NT2/D1 (cell line): ENCODE measurements around the gene ACOX2.

Experiments used
- SUZ12 ChIP-seq: IDR thresholded peaks from 2 replicates; pipeline ENCODE4 v1.6.1; 2011; ENCODE audit not compliant: insufficient read length, insufficient read depth; ENCODE audit errors: extremely low read depth
- YY1 ChIP-seq: IDR thresholded peaks from 2 replicates; pipeline ENCODE4 v1.6.1; 2011; ENCODE audit not compliant: insufficient read length, insufficient read depth
- ZNF274 ChIP-seq: IDR thresholded peaks from 2 replicates; pipeline ENCODE4 v1.6.1; 2011; ENCODE audit warnings: mild to moderate bottlenecking, low read depth, low read length

DNA sequence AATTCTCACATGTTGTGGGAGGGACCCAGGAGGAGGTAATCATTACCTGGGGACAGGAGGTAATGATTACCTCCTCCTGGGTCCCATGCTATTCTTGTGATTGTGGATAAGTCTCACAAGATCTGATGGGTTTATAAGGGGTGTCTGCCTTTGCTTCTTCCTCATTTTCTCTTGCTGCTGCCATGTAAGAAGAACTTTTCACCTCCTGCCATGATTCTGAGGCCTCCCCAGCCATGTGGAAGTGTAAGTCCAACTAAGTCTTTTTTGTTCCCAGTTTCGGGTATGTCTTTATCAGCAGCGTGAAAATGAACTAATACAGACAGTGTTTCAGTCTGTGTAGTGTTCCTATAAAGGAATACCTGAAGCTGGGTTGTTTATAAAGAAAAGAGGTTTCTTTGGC, 58.2 kb downstream of the ACOX2 start:
- TF ChIP-seq YY1 (no peak), ZNF274 (no peak), SUZ12 (no peak)
